ENCODE measurements around the gene PARVA.

DNA sequence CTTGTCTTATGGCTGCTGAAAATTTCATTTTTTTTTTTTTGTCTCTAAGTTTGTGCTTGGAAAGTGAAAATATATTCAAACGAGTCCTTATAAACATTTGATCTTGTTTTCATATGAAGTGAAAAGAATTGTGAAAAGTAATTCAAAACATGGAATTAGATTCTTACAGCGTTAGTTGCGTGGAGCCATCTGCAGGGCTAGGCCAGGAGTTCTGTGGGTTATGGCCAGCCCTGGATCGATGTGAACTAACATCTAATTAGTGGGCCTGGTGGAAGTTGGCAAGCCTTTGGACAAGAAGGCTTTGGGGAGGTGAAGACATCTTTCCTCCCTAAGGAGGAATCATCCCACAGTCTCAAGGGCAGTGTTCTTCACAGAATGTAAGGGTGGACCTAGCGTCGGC lies 37.2 kb downstream of the PARVA start:
- TF ChIP-seq, protein P1, sequence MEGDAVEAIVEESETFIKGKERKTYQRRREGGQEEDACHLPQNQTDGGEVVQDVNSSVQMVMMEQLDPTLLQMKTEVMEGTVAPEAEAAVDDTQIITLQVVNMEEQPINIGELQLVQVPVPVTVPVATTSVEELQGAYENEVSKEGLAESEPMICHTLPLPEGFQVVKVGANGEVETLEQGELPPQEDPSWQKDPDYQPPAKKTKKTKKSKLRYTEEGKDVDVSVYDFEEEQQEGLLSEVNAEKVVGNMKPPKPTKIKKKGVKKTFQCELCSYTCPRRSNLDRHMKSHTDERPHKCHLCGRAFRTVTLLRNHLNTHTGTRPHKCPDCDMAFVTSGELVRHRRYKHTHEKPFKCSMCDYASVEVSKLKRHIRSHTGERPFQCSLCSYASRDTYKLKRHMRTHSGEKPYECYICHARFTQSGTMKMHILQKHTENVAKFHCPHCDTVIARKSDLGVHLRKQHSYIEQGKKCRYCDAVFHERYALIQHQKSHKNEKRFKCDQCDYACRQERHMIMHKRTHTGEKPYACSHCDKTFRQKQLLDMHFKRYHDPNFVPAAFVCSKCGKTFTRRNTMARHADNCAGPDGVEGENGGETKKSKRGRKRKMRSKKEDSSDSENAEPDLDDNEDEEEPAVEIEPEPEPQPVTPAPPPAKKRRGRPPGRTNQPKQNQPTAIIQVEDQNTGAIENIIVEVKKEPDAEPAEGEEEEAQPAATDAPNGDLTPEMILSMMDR (IDR thresholded peaks at IDR 0.05): no peak
- TF ChIP-seq EP300 (IDR thresholded peaks at IDR 0.05): no peak
